Testis (tissue), 2 donors: ENCODE data around the gene BRSK2.

Experiments used
- POLR2A ChIP-seq: fragments of 450-650 bp; IDR thresholded peaks from one replicate; pipeline ENCODE4 v1.6.1; 2017; ENCODE audit warnings: antibody characterized with exemption, mild to moderate bottlenecking, moderate library complexity
- TF ChIP-seq, protein P1 (sequence below), 3 experiments: fragments of 450-650 bp in 2 of 3; fragments of 200-600 bp in 1 of 3; sonication (generic) in 1 of 3; IDR thresholded peaks; one replicate each; pipeline ENCODE4 v1.5.1; 2016 to 2019; ENCODE audit warnings: antibody characterized with exemption in 3 of 3, mild to moderate bottlenecking in 2 of 3, moderate library complexity in 1 of 3

DNA sequence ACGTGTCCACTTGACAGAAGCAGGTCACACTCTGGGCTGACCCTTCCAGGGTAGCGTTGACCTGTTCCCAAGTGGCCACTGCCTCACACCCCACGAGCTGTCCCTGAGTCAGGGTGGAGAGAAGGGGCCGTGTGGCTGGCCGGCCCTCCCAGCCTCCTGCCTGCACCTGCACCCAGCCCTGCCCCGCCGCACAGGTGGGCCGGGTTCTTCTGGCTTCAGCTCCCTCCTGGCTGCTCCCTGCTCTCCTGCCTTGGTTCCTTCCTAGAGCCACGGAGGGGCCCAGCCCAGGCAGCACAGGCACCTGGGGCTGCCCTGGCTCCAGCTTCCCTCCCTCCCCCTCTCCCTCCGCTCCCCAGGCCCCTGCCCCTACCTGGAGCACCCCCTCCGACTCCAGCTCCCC lies 54.6 kb downstream of the BRSK2 start:
- TF ChIP-seq, protein P1, sequence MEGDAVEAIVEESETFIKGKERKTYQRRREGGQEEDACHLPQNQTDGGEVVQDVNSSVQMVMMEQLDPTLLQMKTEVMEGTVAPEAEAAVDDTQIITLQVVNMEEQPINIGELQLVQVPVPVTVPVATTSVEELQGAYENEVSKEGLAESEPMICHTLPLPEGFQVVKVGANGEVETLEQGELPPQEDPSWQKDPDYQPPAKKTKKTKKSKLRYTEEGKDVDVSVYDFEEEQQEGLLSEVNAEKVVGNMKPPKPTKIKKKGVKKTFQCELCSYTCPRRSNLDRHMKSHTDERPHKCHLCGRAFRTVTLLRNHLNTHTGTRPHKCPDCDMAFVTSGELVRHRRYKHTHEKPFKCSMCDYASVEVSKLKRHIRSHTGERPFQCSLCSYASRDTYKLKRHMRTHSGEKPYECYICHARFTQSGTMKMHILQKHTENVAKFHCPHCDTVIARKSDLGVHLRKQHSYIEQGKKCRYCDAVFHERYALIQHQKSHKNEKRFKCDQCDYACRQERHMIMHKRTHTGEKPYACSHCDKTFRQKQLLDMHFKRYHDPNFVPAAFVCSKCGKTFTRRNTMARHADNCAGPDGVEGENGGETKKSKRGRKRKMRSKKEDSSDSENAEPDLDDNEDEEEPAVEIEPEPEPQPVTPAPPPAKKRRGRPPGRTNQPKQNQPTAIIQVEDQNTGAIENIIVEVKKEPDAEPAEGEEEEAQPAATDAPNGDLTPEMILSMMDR (IDR thresholded peaks at IDR 0.05) = no peak
- TF ChIP-seq POLR2A = no peak
